Vagina (tissue), 2 donors: ENCODE data around the gene UGP2.

ENCODE experiments used
- CTCF ChIP-seq, 3 experiments: fragments of 450-650 bp in 2 of 3; fragments of 200-600 bp in 1 of 3; sonication (generic) in 1 of 3; IDR thresholded peaks; one replicate each; pipeline ENCODE4 v1.5.1; 2017 to 2019; ENCODE audit warnings: antibody characterized with exemption in 3 of 3, mild to moderate bottlenecking in 2 of 3, moderate library complexity in 2 of 3
- POLR2A ChIP-seq, 2 donors: fragments of 450-650 bp; IDR thresholded peaks; one replicate each; pipeline ENCODE4 v1.6.1; 2017; ENCODE audit warnings: antibody characterized with exemption in 2 of 2, mild to moderate bottlenecking in 2 of 2, moderate library complexity in 2 of 2

- TF ChIP-seq CTCF (IDR thresholded peaks at IDR 0.05) (no peak), POLR2A (IDR thresholded peaks at IDR 0.05) (no peak)
These were observed 30.2 kb downstream of the UGP2 start for GRCh38 chr2:63871864-63872263.
